Uterus (tissue), 2 donors: ENCODE measurements around the gene ALKBH8.
"Not testable (repeated sequence)": the region's sequence is repeated elsewhere in the genome, so short reads cannot be mapped to it uniquely, and the experiment has no call there.

Experiments used
- POLR2A ChIP-seq, 2 donors: fragments of 450-650 bp; IDR thresholded peaks; one replicate each; pipeline ENCODE4 v1.6.1; 2016; ENCODE audit warnings: antibody characterized with exemption in 2 of 2, mild to moderate bottlenecking in 1 of 2, moderate library complexity in 1 of 2
- TF ChIP-seq, protein P1 (sequence below), 4 experiments: fragments of 200-600 bp in 2 of 4; fragments of 450-650 bp in 2 of 4; sonication (generic) in 2 of 4; IDR thresholded peaks; one replicate each; pipeline ENCODE4 v1.5.1; 2016 to 2019; ENCODE audit warnings: antibody characterized with exemption in 4 of 4, mild to moderate bottlenecking in 2 of 4, moderate library complexity in 1 of 4

GRCh38 chr11:107466275-107466866 lies 99.2 kb downstream of the ALKBH8 start:
- TF ChIP-seq, protein P1, sequence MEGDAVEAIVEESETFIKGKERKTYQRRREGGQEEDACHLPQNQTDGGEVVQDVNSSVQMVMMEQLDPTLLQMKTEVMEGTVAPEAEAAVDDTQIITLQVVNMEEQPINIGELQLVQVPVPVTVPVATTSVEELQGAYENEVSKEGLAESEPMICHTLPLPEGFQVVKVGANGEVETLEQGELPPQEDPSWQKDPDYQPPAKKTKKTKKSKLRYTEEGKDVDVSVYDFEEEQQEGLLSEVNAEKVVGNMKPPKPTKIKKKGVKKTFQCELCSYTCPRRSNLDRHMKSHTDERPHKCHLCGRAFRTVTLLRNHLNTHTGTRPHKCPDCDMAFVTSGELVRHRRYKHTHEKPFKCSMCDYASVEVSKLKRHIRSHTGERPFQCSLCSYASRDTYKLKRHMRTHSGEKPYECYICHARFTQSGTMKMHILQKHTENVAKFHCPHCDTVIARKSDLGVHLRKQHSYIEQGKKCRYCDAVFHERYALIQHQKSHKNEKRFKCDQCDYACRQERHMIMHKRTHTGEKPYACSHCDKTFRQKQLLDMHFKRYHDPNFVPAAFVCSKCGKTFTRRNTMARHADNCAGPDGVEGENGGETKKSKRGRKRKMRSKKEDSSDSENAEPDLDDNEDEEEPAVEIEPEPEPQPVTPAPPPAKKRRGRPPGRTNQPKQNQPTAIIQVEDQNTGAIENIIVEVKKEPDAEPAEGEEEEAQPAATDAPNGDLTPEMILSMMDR (IDR thresholded peaks at IDR 0.05) = not testable (repeated sequence)
- not testable (repeated sequence) for TF ChIP-seq POLR2A (IDR thresholded peaks at IDR 0.05)
